Inferior parietal cortex (tissue), 1 donor: ENCODE results near the gene SNHG17.
"Not testable (repeated sequence)": the region's sequence is repeated elsewhere in the genome, so short reads cannot be mapped to it uniquely, and the experiment has no call there.

Experiments used
- DNase-seq: peaks from one replicate; pipeline ENCODE4 v3.0.0-alpha.2; 2016; ENCODE audit errors: extremely low spot score

The SNHG17 gene

GRCh38 chr20:38447931-38448675, 13.0 kb upstream of the SNHG17 start:
- DNase-seq: no peak

GRCh38 chr20:38447251-38447661, 12.1 kb upstream of the SNHG17 start:
- no peak for DNase-seq

GRCh38 chr20:38446441-38447209, 11.5 kb upstream of the SNHG17 start:
- peak; percentile 91 for DNase-seq

- DNase-seq: no peak
These were observed 10.8 kb upstream of the SNHG17 start for GRCh38 chr20:38445901-38446425.

- no peak for DNase-seq
These were observed 10.3 kb upstream of the SNHG17 start for GRCh38 chr20:38445381-38445796.

GRCh38 chr20:38441916-38442315, 6.8 kb upstream of the SNHG17 start:
- no peak for DNase-seq

GRCh38 chr20:38441110-38441509, 6.0 kb upstream of the SNHG17 start:
- not testable (repeated sequence) for DNase-seq

- DNase-seq: no peak
These were observed 2.7 kb upstream of the SNHG17 start for GRCh38 chr20:38437796-38438195.

GRCh38 chr20:38435555-38435939, 419 bp upstream of the SNHG17 start:
- DNase-seq: no peak

GRCh38 chr20:38434301-38434741, 807 bp downstream of the SNHG17 start:
- no peak for DNase-seq

- no peak for DNase-seq
These were observed 1.7 kb downstream of the SNHG17 start for GRCh38 chr20:38433304-38433972.

- not testable (repeated sequence) for DNase-seq
These were observed 2.3 kb downstream of the SNHG17 start for GRCh38 chr20:38432870-38433269.

GRCh38 chr20:38432292-38432691, 2.8 kb downstream of the SNHG17 start:
- no peak for DNase-seq

GRCh38 chr20:38430679-38431325, 4.3 kb downstream of the SNHG17 start:
- DNase-seq: no peak

- no peak for DNase-seq
These were observed 5.8 kb downstream of the SNHG17 start for GRCh38 chr20:38429301-38429700.

- DNase-seq: no peak
These were observed 6.3 kb downstream of the SNHG17 start for GRCh38 chr20:38428800-38429199.

GRCh38 chr20:38427655-38428023, 7.5 kb downstream of the SNHG17 start:
- DNase-seq: no peak

GRCh38 chr20:38426006-38426897, 8.9 kb downstream of the SNHG17 start:
- no peak for DNase-seq

GRCh38 chr20:38424401-38424800, 10.7 kb downstream of the SNHG17 start:
- DNase-seq: no peak

- DNase-seq: no peak
These were observed 11.6 kb downstream of the SNHG17 start for GRCh38 chr20:38423541-38423940.

GRCh38 chr20:38421915-38422314, 13.2 kb downstream of the SNHG17 start:
- no peak for DNase-seq
